Cardiac septum (tissue), 1 donor: ENCODE data around the gene RAPGEF5. TPM values are rescaled to one million over a fixed set of nuclear protein-coding genes. Genes with fewer than 3 reads are reported as not detected.

Experiments used
- DNase-seq: peaks from one replicate; pipeline ENCODE4 v3.0.0-alpha.2; 2020; ENCODE audit warnings: low spot score
- intact Hi-C: fragments of 100-400 bp; cut with DNase I; formaldehyde crosslinking; loops from one replicate; pipeline ENCODE4 v1.14.0; 2022
- total RNA-seq: library from RNA; stranded (reverse); fragmentation: NEBNext Ultra II Directional; extraction: Animal tissue kit (Norgen Biotek cat#: 25700); gene quantifications from one replicate; pipeline ENCODE4 v1.2.1, GENCODE V29; 2021
- donor health status: DM: no; HTN: no; CAD: no.

Gene RAPGEF5
- total RNA-seq, 1 donor from 2014 or later = 22.4 TPM

DNA sequence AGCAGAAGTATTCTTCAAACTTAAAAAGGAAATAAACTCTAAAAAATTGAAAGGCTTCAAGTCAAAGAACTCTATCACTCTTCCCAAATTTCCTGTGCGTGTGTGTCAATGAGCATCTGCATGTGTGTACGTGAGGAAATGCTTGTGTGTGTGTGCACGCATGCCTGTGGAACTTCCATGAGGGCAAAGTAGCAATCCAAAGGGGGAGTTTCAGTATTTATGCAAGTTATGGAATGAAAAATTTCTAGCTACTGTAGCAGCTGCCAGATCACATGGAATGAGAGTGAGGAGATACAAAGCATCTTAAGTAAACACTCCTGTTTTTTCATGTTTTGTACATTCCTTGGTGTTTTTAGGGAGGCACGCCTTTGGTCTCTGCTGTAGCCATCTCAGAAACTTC, 152.6 kb downstream of the RAPGEF5 start:
- intact Hi-C loops = no loop called here
- DNase-seq = no peak

DNA sequence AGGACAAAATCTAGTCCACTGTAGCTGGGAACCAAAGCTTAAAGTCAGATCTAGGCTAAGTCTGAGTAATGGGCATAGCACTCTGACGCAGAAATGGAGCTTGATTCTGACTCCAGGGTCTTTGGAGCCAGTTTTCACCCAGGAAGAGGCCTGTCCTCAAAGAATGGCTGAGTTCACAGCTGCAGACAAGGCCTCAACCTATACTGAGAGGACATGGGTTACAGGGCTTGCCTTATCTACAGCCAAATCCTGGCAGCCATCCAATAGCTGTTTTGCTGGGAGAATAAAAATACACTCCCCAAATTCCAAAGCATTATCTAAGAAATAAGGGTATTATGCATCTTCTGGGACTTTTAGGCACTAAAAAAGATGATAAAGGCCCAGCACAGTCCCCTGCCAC, 154.8 kb downstream of the RAPGEF5 start:
- no peak for DNase-seq
- intact Hi-C loops = no loop called here

DNA sequence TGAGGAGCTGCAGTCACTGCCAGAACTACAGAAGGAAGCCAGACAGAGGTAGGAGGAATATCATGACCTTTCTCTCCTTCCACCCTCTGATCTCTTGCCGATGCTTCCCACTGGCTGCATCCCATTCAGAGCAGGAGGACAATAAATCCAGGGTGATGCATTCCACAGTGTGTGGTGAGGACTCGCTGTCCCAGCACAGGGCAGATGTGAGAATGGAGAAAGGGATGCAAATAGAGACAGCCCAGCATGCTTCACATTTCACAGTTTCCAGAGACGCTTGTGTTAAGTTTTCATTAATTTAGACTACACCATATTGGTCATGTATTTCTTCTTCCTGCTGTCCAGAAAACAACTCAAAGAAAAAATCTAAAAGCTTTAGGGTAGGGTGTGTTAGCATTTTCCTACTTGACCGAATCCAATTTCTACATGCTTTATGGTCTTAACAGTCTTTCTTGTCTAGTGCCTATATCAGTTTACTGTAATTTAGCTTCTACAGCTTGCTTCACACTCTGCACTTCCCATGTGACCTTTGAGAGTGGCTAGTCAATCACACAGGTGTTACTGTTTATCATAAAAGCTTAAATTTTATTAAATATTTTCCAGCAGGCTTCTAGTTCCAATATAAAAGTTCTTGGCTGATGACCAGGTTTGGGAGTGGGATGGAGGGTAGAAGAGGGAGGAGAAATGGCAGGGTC, 155.6 kb downstream of the RAPGEF5 start:
- no peak for DNase-seq
- intact Hi-C loops = no loop called here

DNA sequence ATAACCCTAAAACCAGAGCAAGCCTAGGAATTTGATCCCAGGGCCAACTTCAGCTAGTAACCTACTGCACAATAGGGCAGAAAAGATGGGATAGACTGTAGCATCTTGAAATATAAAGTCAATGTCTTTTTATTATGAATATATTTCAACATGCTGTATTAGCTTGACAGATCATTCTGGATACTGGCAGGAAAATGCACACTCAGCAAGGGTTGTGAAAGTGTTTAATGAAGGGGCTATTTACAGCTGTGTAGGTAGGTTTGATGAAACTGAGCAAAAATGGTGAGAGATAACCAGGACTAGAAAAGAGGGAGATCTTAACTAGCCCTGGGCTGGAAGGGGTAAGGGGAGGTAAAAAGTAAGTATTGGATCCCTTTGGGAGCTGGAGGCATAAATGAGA, 156.2 kb downstream of the RAPGEF5 start:
- no peak for DNase-seq
- intact Hi-C loops = no loop called here

DNA sequence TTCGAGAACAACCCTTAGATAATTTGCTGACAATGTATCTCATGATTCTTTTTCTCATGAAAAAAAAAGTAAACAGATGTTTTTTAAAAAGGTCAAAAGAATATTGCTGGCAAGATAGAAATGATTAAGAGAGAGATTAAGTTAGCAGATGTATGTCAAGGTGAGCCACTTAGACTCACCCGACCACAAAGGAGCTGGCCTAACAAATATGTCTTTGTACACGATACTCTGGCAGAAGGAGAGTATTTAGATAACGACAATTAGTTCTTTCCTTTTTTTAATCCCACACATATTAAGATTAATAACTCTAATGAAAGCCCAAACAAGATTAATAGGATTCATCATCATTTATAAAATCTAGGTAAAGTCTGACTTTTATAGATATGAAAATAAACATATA, 156.7 kb downstream of the RAPGEF5 start:
- DNase-seq = no peak
- intact Hi-C loops = no loop called here

DNA sequence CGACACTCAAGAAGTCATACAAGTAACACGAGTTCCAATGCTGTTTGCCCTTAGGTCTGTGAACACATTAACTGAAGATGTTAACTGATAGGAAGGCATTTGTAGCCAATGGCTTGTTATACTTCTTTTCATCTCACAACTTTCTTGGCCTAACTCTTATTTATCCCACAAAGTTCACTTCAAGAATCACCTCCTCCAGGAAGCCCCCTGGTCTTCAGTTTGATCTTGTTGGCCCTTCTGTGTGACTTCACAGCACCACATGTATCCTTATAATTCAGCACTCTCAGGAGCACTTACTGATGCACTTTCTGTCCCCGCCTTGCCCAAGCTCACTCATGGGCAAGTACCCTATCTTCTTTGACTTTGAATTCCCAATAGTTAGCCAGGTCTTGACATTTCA, 159.6 kb downstream of the RAPGEF5 start:
- intact Hi-C loops = no loop called here
- no peak for DNase-seq

DNA sequence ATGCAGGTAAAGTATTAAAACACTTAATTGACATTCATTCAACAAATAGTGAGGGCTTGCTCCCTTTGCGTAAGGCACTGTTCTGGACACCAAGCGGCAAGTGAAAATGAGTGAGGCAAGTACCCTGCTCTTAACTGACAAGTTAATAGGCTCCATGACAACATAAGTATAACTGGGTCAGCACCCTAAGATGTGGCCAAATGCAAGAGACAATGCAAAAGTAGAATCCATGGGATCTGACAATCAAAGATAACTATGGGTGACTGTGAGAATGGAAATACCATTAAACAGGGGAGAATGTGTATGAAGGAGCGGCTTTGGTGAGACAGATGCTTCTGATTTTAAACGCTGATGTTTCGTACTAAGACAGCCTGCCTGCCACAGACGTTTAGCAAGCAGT, 160.5 kb downstream of the RAPGEF5 start:
- intact Hi-C loops = no loop called here
- DNase-seq = no peak

DNA sequence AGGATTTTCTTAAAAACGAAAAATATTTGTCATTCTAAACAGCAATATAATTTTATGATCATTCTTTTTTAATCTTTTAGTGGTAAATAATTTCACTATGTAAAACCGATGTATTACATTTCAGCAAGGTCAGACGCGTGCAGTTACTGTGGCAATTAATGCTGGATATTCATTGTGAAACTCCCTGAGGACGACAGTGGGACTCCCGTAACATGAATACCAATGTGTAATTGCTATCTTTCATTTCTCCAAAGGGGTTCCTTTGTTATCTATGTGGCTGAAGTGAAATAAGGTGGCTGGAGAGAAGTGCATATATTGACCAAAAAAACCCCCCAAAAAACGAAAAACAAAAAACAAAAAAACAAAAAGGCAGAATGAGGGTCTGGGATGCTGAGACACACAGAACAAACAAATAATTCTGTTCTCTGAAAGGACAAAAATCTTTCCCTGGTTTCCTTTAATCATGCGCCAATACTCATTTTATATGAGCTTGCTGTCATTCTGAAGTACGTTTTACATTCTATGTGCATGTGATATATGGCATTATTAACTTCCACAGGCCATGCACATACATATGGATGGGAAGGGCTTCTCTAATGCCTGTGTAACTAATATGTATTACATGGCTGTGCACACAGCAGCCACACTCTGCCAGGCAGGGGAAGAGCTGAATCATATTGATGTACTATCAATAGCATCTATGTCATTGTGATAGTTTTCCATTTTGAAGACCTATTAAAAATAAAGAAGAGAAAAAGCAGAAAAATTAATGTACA, 161.4 kb downstream of the RAPGEF5 start:
- intact Hi-C loops = no loop called here
- no peak for DNase-seq

DNA sequence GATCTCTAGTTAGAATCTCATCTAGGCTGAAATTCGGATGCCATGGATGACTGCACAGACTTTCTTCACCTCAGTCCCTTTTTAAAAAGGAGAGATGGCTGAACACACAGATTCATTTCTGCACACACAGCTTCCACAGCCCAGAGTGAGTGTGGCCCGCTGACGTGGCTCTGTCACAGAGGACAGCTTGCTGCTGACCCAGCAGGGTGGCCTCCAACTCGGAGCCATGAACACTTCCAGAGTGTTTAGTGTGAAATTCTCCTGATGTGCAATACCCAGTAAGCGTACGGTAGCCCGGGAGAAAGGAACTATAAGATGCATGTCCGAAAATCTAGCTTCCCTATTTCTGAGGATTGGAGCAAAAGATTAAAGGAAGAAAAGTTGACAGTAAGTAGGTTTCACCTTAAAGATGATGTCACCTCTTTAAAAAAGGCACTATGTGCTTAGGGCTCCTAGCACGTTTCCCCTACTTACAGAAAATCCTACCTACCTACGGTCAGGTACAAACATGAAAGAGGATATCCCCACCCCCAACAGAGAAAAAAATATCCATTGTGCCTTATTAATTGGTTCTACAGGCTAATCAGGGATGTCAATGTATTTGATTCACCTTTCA, 162.2 kb downstream of the RAPGEF5 start:
- intact Hi-C loops = no loop called here
- no peak for DNase-seq

DNA sequence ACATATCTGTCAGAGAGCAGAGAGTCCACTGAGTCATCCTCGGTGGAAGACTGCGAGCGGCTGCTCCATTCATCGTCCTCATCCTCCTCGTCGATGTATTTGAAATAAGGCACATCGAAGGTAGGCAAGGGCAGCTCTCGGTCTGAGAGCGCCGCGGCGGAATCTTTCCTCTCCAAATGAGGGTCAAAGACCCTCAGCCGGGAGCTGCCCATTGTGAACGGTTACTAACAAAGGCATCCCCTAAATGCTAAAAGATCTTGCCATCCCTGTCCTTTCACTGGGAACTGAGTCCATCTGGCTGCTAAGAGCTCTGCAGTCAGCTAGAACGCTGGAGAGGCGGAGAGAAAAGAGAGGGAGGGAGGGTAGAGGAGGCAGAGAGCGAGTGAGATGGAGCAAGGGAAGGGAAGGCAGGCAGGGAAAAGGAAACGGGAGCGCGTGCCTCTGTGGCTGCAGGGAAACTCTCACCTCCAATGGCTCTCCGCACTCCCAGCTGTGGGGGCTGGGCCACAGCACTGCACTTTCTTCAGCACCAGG, 163.4 kb downstream of the RAPGEF5 start:
- DNase-seq = no peak
- intact Hi-C loops = no loop called here

DNA sequence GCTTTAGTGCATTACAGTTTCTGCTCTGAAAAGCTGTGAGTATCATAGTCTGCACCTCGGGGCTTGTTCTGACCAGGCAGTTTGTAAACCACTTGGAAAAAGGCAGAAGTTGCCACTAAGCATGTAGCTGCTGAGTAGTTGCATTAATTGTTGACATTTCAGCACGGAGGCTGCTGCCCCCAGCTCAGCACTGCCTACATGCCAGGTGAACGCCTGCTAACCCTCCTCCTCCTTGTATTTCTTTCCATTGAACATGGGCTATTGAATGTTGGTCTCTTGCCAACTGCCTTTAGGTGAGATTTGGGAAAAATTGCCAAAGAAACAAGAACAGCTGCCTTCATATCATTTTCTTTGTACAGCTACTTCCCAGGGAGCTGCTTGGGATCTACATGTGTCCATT, 164.2 kb downstream of the RAPGEF5 start:
- intact Hi-C loops = no loop called here
- DNase-seq = no peak

DNA sequence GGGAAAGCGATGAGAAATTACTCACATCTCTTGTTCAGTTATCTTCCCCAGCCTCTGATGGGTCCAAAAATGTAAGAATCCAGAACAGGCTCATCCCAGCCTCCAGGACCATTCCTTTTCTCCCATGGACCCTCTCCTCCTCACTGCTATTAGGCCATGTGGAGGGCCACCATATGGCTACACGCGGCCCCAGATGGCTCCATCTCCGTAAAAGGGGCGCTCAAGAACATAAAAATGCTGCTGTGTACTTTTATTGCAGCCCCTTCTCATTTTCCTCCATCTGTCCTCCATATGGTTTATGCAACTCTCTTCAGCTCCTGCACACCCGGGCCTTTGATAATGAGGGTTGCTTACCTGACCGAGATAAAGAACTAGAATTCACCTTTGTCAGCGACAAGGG, 166.2 kb downstream of the RAPGEF5 start:
- intact Hi-C loops = no loop called here

DNA sequence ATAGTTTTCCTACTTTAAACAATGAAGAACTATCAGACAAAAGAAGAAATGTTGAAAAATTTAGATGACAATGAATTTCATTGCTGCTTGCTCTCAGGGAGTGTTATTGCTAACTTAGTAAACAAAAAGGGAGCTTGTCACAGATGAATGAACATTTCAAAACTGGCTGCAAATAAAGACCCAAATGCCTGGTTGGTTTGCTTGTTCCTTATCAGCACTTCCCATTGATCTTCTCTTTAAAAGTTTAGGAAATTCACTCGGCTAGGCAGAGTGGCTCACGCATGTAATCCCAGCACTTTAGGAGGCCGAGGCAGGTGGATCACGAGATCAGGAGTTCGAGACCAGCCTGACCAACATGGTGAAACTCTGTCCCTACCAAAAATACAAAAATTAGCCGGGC, 167.2 kb downstream of the RAPGEF5 start:
- no peak for DNase-seq
- intact Hi-C loops = no loop called here

More for the DNA sequence above, 166.2 kb downstream of the RAPGEF5 start:
- no peak for DNase-seq

DNA sequence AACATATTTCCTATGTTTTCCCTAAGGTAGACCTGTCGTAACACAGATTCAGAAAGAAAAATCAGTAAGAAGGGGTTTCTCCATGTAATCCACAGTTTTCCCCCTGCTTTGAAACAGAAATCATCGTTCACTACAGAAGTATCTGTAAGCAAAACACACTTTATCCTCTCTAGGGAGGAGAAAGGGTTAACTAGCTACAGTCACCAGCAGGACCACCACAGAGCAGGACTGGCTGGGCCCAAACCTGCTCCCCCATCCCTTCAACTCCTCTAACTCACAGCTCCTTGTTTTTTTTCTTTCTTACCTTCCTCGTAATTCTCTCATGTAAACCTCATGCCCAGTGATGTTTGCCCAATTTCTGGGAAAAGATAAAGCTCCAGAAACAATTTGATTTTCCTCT, 167.7 kb downstream of the RAPGEF5 start:
- intact Hi-C loops = no loop called here
- DNase-seq = no peak

DNA sequence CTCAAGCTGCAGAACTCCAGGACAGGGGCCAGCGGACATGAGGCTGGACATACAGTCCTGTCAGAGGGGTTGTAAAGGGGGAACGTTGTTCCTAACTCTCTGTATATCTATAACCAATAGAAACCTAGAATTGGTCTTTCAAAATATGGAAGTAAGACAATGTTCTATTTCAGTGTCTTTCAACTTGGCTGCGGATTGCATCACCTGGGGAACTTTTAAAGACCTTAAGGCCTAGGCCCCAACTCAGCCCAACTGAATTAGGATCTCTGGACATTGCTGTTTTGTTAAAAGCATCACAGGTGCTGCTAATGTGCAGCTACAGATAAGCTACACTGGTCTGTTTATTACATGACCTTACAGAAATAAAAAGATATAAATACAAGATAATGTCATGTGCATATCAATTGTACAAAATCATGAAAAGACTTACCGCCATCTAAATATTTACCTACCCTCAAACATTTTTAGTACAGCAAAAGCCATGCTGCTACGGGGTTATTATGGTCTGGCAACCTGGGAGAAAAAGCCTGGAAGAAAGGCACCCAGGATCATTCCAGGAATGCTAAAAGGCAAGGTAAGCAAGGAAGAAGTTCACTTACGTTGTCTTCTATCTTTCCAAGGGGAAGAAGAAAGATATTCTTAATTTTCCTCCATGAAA, 169.1 kb downstream of the RAPGEF5 start:
- intact Hi-C loops = no loop called here
- DNase-seq = no peak

DNA sequence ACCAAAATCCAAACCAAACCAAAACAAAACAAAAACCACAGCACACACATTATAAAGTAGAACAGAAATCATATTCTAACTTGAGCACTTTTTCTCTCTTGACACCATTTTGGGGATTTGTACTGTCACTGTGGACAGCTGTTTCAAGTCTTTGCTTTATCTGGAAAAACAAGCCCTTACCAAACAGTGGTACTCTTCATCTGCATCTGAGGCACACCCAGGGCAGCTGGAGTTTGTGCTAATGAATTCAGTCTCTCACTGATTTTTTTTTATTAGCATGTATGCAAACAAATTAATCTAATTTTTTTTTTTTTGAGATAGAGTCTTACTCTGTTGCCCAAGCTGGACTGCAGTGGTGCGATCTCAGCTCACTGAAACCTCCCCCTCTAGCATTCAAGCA, 171.4 kb downstream of the RAPGEF5 start:
- no peak for DNase-seq
- intact Hi-C loops = no loop called here

DNA sequence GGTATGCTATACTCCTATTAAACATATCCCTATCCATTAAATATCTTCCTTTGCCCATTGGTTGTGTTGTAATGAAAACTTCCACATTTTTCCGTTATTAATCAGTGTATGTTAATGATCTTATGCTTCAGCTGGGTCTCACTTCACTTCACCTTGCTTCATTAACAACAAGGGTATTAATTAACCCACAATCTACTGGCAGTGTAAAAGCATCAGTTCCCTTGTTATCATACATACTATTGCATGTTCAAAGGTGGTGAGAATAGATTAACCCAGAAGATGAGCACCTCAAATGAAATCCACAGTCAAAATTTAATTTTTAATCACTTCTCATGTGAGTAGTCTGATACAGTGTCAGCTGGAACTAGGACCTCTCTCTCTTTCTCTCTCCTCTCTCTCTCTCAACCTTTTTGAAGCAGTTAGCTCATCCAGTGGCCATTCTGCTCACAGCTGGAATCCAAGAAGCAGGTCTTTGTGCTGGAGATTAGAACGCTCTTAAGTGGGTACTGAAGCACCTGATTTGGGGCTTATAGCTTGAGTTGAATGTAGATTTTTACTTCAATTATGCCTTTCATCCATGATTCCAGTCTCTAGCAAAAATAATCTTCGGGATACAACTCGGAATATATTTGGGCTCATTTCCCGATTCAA, 172.3 kb downstream of the RAPGEF5 start:
- intact Hi-C loops = no loop called here
- no peak for DNase-seq

DNA sequence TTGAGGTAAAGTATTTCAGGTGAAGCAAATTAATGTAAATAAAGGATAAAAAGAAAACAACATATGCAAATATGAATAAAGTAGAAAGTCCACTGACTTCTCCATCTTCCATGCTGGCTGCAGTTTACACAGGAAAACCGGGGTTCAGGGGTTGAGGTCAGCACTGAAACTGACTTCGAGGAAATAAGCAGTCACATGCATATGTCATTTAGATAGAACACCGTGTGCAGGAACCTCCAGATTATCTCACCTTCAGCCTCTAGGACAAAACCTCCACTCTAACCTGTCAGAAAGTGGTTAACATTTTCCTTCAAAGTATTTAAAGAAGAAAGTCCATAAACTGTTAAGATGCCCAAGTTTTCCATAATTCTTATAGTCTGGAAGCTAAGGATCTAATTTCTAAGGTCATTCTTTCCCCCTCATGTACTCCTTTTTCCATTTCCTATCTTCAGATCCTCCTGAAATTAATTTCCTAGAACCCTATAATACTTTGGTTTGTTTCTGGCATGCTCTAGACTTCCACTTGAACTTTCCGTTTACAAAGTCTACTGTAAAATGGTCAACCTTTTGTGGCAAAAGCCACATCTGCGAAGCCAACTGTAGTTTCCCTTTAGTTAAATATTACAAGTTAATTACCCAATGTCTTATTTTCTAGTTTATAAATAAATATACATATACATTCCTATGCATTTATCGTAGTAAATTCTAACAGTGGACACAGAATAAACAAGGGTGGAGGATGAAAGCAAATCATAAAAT, 173.3 kb downstream of the RAPGEF5 start:
- intact Hi-C loops = no loop called here
- no peak for DNase-seq

DNA sequence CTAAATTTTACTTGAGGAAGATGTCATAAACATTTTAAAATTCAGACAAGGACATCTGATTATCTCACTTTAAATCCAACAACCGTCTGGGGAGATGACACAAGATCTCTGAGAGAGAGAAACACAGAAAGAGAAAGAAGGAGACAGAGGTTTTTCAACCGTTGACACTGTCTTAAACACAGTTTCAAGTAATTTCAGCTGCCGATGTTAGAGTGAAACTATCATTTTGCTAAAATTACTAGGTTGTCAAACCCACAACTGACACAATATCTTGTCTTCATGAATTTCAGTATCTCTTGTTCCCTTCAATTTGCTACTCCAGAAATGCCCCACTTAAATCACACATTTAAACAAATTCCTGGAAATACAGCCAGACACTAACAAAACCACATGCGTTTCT, 174.8 kb downstream of the RAPGEF5 start:
- intact Hi-C loops = no loop called here
- DNase-seq = no peak
